Body of pancreas (tissue), 4 donors: Measurements from ENCODE around the gene SLC41A3.

Experiments
- CTCF ChIP-seq, 7 experiments: fragments of 450-650 bp in 4 of 7; fragments of 200-600 bp in 3 of 7; sonication (generic) in 3 of 7; IDR thresholded peaks; one replicate each; pipeline ENCODE4 v1.5.1; 2016 to 2019; ENCODE audit warnings: antibody characterized with exemption in 7 of 7
- POLR2A ChIP-seq, 3 donors: fragments of 450-650 bp; IDR thresholded peaks; one replicate each; pipeline ENCODE4 v1.6.1; 2016; ENCODE audit warnings: antibody characterized with exemption in 3 of 3, mild to moderate bottlenecking in 2 of 3

- TF ChIP-seq CTCF (IDR thresholded peaks at IDR 0.05) (no peak), POLR2A (IDR thresholded peaks at IDR 0.05) (no peak)
Measured at GRCh38 chr3:126124148-126124868, 40.4 kb upstream of the SLC41A3 start.
